ENCODE measurements around the gene SH3PXD2A. TPM values are rescaled to one million over a fixed set of nuclear protein-coding genes. Genes with fewer than 3 reads are reported as not detected.

SH3PXD2A gene
- total and polyA plus RNA-seq, 2 donors (not counting 1 experiment from before 2014, with no cell fraction given), result 3.2 to 33.5 TPM

DNA sequence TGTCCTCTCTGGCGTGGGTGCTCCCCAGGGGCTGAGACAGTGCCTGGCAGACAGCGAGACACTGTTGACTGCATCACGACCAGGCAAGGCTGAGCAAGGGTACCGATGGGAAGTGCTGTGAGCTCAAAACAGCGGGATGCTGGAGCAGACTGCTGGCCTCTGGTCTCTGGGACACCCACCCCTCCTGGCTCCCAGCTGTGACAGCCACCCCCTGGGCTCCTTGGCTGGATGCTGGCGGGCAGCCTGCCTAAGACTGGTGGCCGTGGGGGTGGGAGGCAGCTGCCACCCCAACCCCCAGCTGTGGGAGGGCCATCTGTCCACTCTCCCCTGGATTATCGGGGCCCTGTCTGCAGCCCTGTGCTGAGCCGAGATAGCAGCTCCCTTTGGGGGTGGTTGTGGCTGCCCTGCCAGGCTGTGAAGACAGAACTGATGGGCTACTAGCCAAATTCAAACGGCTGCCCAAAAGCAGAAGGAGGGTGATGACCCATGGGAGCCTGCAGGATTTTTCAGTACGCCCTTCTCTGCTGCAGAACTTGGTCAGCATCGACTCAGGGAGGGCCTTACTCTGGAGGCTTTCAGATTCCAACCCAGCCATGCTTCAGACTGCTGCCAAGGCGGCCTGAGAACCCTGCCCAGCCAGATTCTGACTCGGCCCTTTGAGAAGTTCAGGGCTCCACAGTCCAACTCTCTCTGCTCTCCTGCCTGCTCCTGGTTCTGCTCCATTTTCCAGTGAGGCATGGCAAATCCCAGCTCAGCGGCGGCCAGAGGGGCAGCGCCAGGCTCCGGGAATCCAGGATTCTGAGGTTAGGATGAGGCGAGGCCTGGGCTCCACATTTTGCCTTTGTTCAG lies 236.6 kb downstream of the SH3PXD2A start:
- H2AFZ ChIP-seq (ENCODE audit: insufficient read depth, low read depth, low read length, poor library complexity, severe bottlenecking), result no peak overlapping the region
- no peak overlapping the region for H3K27ac ChIP-seq (ENCODE audit: low read length in 2 of 2)
- H3K27me3 ChIP-seq (replicated peaks in 1 of 4; ENCODE audit: control extremely low read depth in 1 of 4, control insufficient read depth in 3 of 4, insufficient read depth in 4 of 4, low read length in 3 of 4), result no peaks in the 10 kb centered on the region
- intact Hi-C loops (cut with micrococcal nuclease), result no loop called here
- H3K36me3 ChIP-seq (replicated peaks in 1 of 2; ENCODE audit: control extremely low read depth in 1 of 2, control insufficient read depth in 1 of 2, extremely low read depth in 1 of 2, insufficient read depth in 2 of 2, low read length in 1 of 2), result peaks cover 0 to 4% of the 10 kb centered on the region in 2 experiments
- TF ChIP-seq, protein P1, sequence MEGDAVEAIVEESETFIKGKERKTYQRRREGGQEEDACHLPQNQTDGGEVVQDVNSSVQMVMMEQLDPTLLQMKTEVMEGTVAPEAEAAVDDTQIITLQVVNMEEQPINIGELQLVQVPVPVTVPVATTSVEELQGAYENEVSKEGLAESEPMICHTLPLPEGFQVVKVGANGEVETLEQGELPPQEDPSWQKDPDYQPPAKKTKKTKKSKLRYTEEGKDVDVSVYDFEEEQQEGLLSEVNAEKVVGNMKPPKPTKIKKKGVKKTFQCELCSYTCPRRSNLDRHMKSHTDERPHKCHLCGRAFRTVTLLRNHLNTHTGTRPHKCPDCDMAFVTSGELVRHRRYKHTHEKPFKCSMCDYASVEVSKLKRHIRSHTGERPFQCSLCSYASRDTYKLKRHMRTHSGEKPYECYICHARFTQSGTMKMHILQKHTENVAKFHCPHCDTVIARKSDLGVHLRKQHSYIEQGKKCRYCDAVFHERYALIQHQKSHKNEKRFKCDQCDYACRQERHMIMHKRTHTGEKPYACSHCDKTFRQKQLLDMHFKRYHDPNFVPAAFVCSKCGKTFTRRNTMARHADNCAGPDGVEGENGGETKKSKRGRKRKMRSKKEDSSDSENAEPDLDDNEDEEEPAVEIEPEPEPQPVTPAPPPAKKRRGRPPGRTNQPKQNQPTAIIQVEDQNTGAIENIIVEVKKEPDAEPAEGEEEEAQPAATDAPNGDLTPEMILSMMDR (IDR thresholded peaks at IDR 0.05), result no peak
- TF ChIP-seq EZH2 (IDR thresholded peaks at IDR 0.05; ENCODE audit: borderline replicate concordance, insufficient read depth, low read depth, low read length, poor library complexity, severe bottlenecking), result no peak
- H3K4me2 ChIP-seq (replicated peaks; ENCODE audit: low read depth, low read length, poor library complexity, severe bottlenecking), result no peak overlapping the region
- ATAC-seq (ENCODE audit: low read depth) (no peak), DNase-seq (no peak)
- H3K79me2 ChIP-seq (ENCODE audit: control insufficient read depth, insufficient read depth, low read length), result no peaks in the 10 kb centered on the region
- Mint-ChIP-seq H3K27ac (no peak overlapping the region), H3K27me3 (no peaks in the 10 kb centered on the region), H3K4me3 (no peak overlapping the region), H3K4me1 (no peaks in the 10 kb centered on the region), H3K9me3 (ENCODE audit: insufficient read depth) (no peaks in the 10 kb centered on the region)
- WGBS (ENCODE audit: insufficient coverage), result 90% methylated on average over 19 of the region's 19 CpGs
- H3K9me3 ChIP-seq (ENCODE audit: control extremely low read depth in 1 of 3, control insufficient read depth in 2 of 3, insufficient read depth in 1 of 3, low read length in 2 of 3), result no peaks in the 10 kb centered on the region
- no peak overlapping the region for H3K4me3 ChIP-seq (ENCODE audit: control extremely low read depth in 1 of 5, extremely low read depth in 1 of 5, insufficient read depth in 1 of 5, low read depth in 2 of 5, low read length in 4 of 5)
- no peaks in the 10 kb centered on the region for H3K4me1 ChIP-seq (ENCODE audit: control insufficient read depth in 2 of 2, insufficient read depth in 2 of 2, low read length in 2 of 2)
- POLR2A ChIA-PET, result no interaction called here
- CTCF ChIA-PET, result interaction anchor here (2.1 kb wide), 1 partner anchor 67 kb away, joined by 5 read pairs; no protein-coding TSS in a partner anchor
- H4K20me1 ChIP-seq (ENCODE audit: control insufficient read depth, insufficient read depth, low read length, poor library complexity, severe bottlenecking), result no peaks in the 10 kb centered on the region
- no peak overlapping the region for H3K9ac ChIP-seq (ENCODE audit: low read length)
